Smooth muscle cell (in vitro differentiated cells): ENCODE measurements around the gene SHC2. TPM values are rescaled to one million over a fixed set of nuclear protein-coding genes. Genes with fewer than 3 reads are reported as not detected.

Experiments
- DNase-seq: peaks from one replicate; lab custom pipeline; 2025; ENCODE audit not compliant: unreplicated experiment; lab: John Stamatoyannopoulos, UW
- H2AFZ ChIP-seq: fragments of 200-600 bp; sonication (generic); 2 replicates; pipeline ENCODE4 v1.6.0; 2016; ENCODE audit warnings: antibody characterized with exemption, low read depth, mild to moderate bottlenecking
- H3F3A ChIP-seq: fragments of 200-600 bp; sonication (generic); 2 replicates; pipeline ENCODE4 v1.6.0; 2017; ENCODE audit warnings: antibody characterized with exemption, low read depth
- H3K27ac ChIP-seq: fragments of 200-600 bp; sonication (generic); 2 replicates; pipeline ENCODE4 v1.5.1; 2016; ENCODE audit warnings: low read depth, mild to moderate bottlenecking
- H3K27me3 ChIP-seq: fragments of 200-600 bp; sonication (generic); 2 replicates; pipeline ENCODE4 v1.6.1; 2016; ENCODE audit warnings: low read depth, mild to moderate bottlenecking
- H3K36me3 ChIP-seq: fragments of 200-600 bp; sonication (generic); 2 replicates; pipeline ENCODE4 v1.5.1; 2016; ENCODE audit warnings: low read depth
- H3K4me1 ChIP-seq: fragments of 200-600 bp; sonication (generic); 2 replicates; pipeline ENCODE4 v1.5.1; 2016; ENCODE audit warnings: low read depth
- H3K4me2 ChIP-seq: fragments of 200-600 bp; sonication (generic); 2 replicates; pipeline ENCODE4 v1.6.0; 2016; ENCODE audit warnings: mild to moderate bottlenecking
- H3K4me3 ChIP-seq: fragments of 200-600 bp; sonication (generic); 2 replicates; pipeline ENCODE4 v1.5.1; 2016; ENCODE audit warnings: mild to moderate bottlenecking
- H3K79me2 ChIP-seq: fragments of 200-600 bp; sonication (generic); 2 replicates; pipeline ENCODE4 v1.6.0; 2016; ENCODE audit warnings: low read depth, mild to moderate bottlenecking
- H3K9ac ChIP-seq: fragments of 200-600 bp; sonication (generic); 2 replicates; pipeline ENCODE4 v1.6.0; 2016; ENCODE audit warnings: low read depth
- H3K9me3 ChIP-seq: fragments of 200-600 bp; sonication (generic); replicated peaks from 2 replicates; pipeline ENCODE4 v1.5.1; 2016; ENCODE audit warnings: low read depth
- H4K20me1 ChIP-seq: fragments of 200-600 bp; sonication (generic); 2 replicates; pipeline ENCODE4 v1.6.0; 2016; ENCODE audit warnings: low read depth
- CTCF ChIP-seq: fragments of 200-600 bp; sonication (generic); IDR thresholded peaks from 2 replicates; pipeline ENCODE4 v1.5.1; 2017; ENCODE audit warnings: borderline replicate concordance, mild to moderate bottlenecking, antibody characterized with exemption; ENCODE audit not compliant: insufficient read depth, poor library complexity, severe bottlenecking
- WGBS: methylation state at CpG from one replicate; pipeline ENCODE4 v1.1.7; 2016; ENCODE audit warnings: low lambda C conversion rate; 5-methylcytosine and 5-hydroxymethylcytosine counted together
- polyA plus RNA-seq: library from polyadenylated mRNA; unstranded; fragments of >200 nt; fragmentation: Nextera tagmentation; extraction: Ambion mirVana; gene quantifications from 2 replicates; pipeline ENCODE4 v1.2.1, GENCODE V29; 2016
- total RNA-seq: library from RNA; depleted of rRNA; stranded (reverse); fragments of >200 nt; gene quantifications from 2 replicates; pipeline ENCODE4 v1.2.3, GENCODE V29; 2014

The SHC2 gene
- total and polyA plus RNA-seq, 2 experiments from 2014 or later, result 15.6 to 29.3 TPM

- no peaks in the 10 kb centered on the region for H3F3A ChIP-seq
- no peaks in the 10 kb centered on the region for H3K27me3 ChIP-seq
- TF ChIP-seq CTCF, result no peak
- H3K36me3 ChIP-seq, result no peaks in the 10 kb centered on the region
- H3K79me2 ChIP-seq, result no peaks in the 10 kb centered on the region
- H4K20me1 ChIP-seq, result no peaks in the 10 kb centered on the region
- H3K9ac ChIP-seq, result no peak overlapping the region
- H3K4me3 ChIP-seq, result no peak overlapping the region
- no peak overlapping the region for H3K4me2 ChIP-seq
- 94% methylated on average over 21 of the region's 29 CpGs for WGBS
- no peak overlapping the region for H2AFZ ChIP-seq
- DNase-seq, result no peak
- no peaks in the 10 kb centered on the region for H3K4me1 ChIP-seq
- H3K27ac ChIP-seq, result no peak overlapping the region
- no peaks in the 10 kb centered on the region for H3K9me3 ChIP-seq
Observed at GRCh38 chr19:436413-436950, 24.4 kb downstream of the SHC2 start.

- no peak for TF ChIP-seq CTCF
- Histone ChIP-seq H3K4me2 (no peak overlapping the region), H3K27me3 (no peaks in the 10 kb centered on the region), H3K4me3 (no peak overlapping the region), H3F3A (no peaks in the 10 kb centered on the region), H3K36me3 (no peaks in the 10 kb centered on the region), H3K9me3 (no peaks in the 10 kb centered on the region), H3K9ac (no peak overlapping the region), H2AFZ (no peak overlapping the region), H4K20me1 (no peaks in the 10 kb centered on the region), H3K79me2 (no peaks in the 10 kb centered on the region), H3K27ac (no peak overlapping the region), H3K4me1 (no peaks in the 10 kb centered on the region)
- WGBS, result 91% methylated on average over 28 of the region's 33 CpGs
- no peak for DNase-seq
Observed at GRCh38 chr19:435707-436412, 25.0 kb downstream of the SHC2 start.

GRCh38 chr19:435056-435706 lies 25.7 kb downstream of the SHC2 start:
- no peaks in the 10 kb centered on the region for H3K27me3 ChIP-seq
- H3K4me2 ChIP-seq, result no peak overlapping the region
- H3K27ac ChIP-seq, result no peak overlapping the region
- no peaks in the 10 kb centered on the region for H3F3A ChIP-seq
- no peak overlapping the region for H2AFZ ChIP-seq
- no peaks in the 10 kb centered on the region for H4K20me1 ChIP-seq
- no peak for TF ChIP-seq CTCF
- H3K9ac ChIP-seq, result no peak overlapping the region
- H3K9me3 ChIP-seq, result no peaks in the 10 kb centered on the region
- H3K4me3 ChIP-seq, result no peak overlapping the region
- H3K4me1 ChIP-seq, result no peaks in the 10 kb centered on the region
- 93% methylated on average over 26 of the region's 26 CpGs for WGBS
- DNase-seq, result no peak
- no peaks in the 10 kb centered on the region for H3K79me2 ChIP-seq
- no peaks in the 10 kb centered on the region for H3K36me3 ChIP-seq
